CD14-positive monocyte (primary cell): ENCODE results near the gene TREML4. TPM values are rescaled to one million over a fixed set of nuclear protein-coding genes. Genes with fewer than 3 reads are reported as not detected.

Experiments used
- polyA plus RNA-seq, 3 donors: library from polyadenylated mRNA; depleted of rRNA in 1 of 3; unstranded in 2 of 3; stranded (reverse) in 1 of 3; fragments of 300-500 nt in 2 of 3; fragments of >200 nt in 1 of 3; fragmentation: Illumina TruSeq in 2 of 3; gene quantifications; 1 replicate in 2 of 3; 2 replicates in 1 of 3; pipeline ENCODE4 v1.2.3, GENCODE V29; 2012 to 2021
- small RNA-seq: library from RNA; depleted of rRNA; stranded (forward); fragments of <200 nt; gene quantifications from one replicate; pipeline ENCODE3, GENCODE V24; 2012; ENCODE audit warnings: low read depth; ENCODE audit not compliant: insufficient read length

The TREML4 gene
- polyA plus RNA-seq, 3 donors: not detected

Small RNA genes within 50 kb of the gene (small RNA-seq; reads per million reads assigned to genes)
- not detected for gene AL391903.2
- not detected for gene AL391903.3
- not detected for gene RNA5SP207

Other genes with a start within 250 kb of the TREML4 start
- gene UNC5CL, start 189.1 kb upstream of the TREML4 start, polyA plus RNA-seq: 1 to 10 TPM in 1 of 3 donors, under 1 TPM in 1, not detected in 1; 0.09 to 2.3 TPM
- not detected for gene TSPO2, start 185.9 kb upstream of the TREML4 start, polyA plus RNA-seq
- gene APOBEC2, start 175.1 kb upstream of the TREML4 start, polyA plus RNA-seq: under 1 TPM in 2 of 3 donors, not detected in 1; 0.14 to 0.42 TPM
- gene OARD1, start 156.0 kb upstream of the TREML4 start, polyA plus RNA-seq: 10 to 100 TPM in 2 of 3 donors, 1 to 10 TPM in 1; 6.5 to 23.6 (median 16.8) TPM
- gene NFYA, start 155.4 kb upstream of the TREML4 start, polyA plus RNA-seq: 10 to 100 TPM in 2 of 3 donors, 1 to 10 TPM in 1; 9.7 to 21.4 (median 10.7) TPM
- 1 to 10 TPM in 2 of 3 donors, under 1 TPM in 1; 0.65 to 3.6 (median 2.6) TPM for gene TREML1, start 74.0 kb upstream of the TREML4 start, polyA plus RNA-seq
- under 1 TPM; 0.54 to 0.78 (median 0.56) TPM for gene TREM2, start 65.2 kb upstream of the TREML4 start, polyA plus RNA-seq
- gene TREML2, start 27.2 kb upstream of the TREML4 start, polyA plus RNA-seq: 1 to 10 TPM in 2 of 3 donors, under 1 TPM in 1; 0.89 to 4.2 (median 1.1) TPM
- gene TREM1, start 58.3 kb downstream of the TREML4 start, polyA plus RNA-seq: 100 to 1,000 TPM; 175 to 303 (median 240) TPM
- gene NCR2, start 107.3 kb downstream of the TREML4 start, polyA plus RNA-seq: not detected